Activated CD4-positive, alpha-beta T cell treated with anti-CD3 and anti-CD28 coated beads, Interleukin-10, Interleukin-2, amounts not matched to agents 100 ng/mL and 50 ng/mL, durations not matched to agents 16 hours and 8 hours (primary cell): ENCODE data around the gene GJA5.

Experiments used
- DNase-seq: peaks from one replicate; pipeline ENCODE4 v3.0.0-alpha.2; 2020

Gene GJA5

GRCh38 chr1:147760481-147761260, at the start of gene GJA5:
Gene GJA5 (minus strand): TSS chr1:147760602. CDS start chr1:147759238, 1,364 bp downstream.
- DNase-seq, result no peak

- DNase-seq, result no peak
Measured at GRCh38 chr1:147809236-147809635, 48.8 kb upstream of the GJA5 start.

DNA sequence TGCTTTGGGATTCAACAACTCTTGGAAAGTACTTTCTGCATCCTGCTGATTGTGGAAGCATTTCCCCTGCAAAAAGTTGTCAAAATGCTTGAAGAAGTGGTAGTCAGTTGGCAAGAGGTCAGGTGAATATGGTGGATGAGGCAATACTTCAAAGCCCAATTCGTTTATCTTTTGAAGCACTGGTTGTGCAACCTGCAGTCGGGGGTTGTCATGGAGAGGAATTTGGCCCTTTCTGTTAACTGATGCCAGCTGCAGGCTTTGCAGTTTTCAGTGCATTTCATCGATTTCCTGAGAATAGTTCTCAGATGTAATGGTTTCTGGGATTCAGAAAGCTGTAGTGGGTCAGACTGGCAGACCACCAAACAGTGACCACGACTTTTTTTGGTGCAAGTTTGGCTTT, 47.6 kb upstream of the GJA5 start:
- DNase-seq, result no peak

DNA sequence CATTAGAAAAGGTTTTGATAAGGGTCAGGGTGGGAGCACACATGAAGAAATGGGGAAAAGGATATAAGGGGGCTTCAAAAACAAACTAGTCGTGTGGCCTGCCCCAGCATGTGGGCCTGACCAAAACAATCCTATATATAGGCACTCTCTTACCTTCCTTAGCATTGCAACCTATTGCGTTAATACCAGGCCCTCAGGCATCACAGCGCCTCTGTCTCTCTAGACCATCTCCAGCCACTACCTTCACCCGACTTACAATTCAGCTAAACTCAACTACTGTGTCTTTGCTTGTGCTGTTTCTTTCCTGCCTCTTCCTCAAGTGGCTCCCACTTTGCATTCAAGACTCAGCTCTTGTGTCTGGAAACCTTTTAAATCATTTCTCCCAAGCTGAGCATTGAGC, 47.0 kb upstream of the GJA5 start:
- DNase-seq, result no peak

DNA sequence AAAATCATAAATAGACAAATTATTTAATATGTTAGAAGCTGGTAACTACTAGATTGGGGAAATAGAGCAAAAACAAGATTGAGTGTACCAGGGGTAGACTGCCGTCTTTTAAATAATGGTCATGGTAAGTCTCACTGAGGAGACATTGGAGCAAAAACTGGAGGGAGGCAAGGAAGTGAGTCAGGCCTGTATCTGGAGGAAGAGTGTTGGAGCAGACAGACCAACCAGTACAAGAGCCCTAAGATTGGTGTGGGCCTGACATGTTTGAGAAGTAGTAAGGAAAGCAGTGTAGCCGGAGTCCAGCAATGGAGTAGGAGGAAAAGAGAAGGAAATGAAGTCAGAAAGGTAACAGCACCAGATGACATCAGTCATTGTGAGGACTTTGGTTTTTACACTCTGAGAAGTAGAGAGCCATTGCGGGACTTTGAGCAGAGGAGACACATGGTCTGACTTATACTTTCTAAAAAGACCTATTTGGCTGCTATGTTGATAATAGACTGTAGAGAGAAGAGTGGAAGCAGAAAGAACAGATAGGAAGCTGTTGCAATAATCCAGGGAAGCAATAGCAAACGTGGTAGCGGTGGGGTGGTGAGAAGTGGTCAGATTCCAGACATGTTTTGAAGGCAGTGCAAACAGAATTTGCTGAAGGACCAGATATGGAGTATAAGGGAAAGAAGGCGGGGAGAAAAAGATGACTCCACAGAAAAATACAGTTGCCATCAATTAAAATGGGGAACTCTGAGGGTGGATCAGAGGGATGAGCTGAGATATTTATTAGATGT, 44.7 kb upstream of the GJA5 start:
- no peak for DNase-seq

DNA sequence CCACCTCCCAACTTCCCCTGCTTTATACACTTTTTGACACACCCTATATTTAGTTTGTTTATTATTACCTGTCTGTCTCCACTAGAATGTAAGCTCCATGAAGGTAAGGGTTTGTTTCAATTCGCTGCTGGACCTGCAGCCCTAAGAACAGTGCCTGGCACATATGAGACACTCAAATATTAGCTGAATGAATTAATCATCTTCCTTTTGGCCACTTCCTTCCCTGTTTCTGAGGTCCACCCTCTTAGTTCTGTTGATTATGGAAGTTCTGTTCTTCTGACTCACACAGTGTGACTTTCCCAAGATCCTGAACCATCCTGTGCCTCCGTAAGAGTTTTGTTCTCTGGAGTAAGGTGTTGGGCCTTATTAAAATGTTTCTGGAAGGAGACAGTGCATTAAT, 40.4 kb upstream of the GJA5 start:
- no peak for DNase-seq

- no peak for DNase-seq
Measured at GRCh38 chr1:147798731-147799130, 38.3 kb upstream of the GJA5 start.

DNA sequence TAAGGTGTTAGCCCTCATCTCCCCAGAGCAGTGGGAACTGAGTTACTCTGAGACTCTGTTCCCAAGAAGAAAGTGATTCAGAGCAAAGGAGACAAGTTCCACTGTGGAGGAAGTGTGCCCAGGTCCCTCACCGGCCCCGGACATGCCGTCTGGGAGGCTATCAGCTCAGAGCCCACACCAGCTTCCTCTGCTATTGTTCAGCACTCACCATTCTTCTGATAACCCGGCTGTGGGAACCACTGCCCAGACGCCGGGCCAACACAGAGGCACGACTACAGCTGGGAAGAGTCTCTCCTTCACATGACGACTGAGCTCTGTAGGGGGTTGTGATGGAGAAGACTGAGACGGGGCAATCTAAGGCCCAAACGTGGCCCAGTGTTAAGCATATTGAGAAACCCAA, 34.2 kb upstream of the GJA5 start:
- DNase-seq, result no peak

GRCh38 chr1:147791876-147792275, 31.5 kb upstream of the GJA5 start:
- DNase-seq, result no peak

DNA sequence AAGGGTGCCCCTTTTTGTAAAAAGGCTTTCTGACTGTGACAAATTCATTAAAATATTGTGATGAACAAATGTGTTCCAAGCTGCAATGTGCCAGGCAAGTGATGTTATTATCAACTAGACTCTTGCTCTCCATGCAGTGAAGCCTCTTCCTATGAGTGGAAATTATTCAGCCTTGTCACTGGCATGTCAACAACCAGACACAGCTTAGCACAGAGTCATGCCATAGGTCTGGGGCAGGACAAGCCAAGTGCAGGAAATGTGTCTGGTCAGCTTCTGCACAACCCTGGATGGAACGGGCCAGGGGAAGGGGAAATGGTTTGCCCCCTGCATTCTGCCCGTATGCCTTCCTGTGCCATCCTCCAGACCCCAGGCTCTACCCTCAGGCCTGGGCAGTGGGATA, 27.4 kb upstream of the GJA5 start:
- no peak for DNase-seq

GRCh38 chr1:147786536-147786935, 26.1 kb upstream of the GJA5 start:
- DNase-seq, result no peak

GRCh38 chr1:147785794-147786506, 25.5 kb upstream of the GJA5 start:
- no peak for DNase-seq

DNA sequence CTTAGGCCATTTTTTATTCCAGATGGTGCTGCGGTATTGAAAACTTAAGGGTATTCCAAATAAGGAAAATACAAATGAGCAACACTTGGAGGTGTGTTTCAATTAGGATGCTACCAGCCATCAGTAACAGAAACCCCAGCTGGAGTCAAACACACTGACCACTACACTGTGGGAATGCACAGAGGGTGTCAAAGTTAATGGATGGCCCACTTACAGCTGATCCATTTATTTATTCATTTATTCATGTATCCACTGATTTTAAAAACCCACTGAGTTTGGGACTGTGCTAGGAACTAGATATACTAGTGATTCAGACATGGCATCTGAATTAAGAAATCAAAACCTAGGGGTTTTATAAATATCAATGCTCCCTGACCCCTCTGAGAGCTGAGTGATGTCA, 24.5 kb upstream of the GJA5 start:
- no peak for DNase-seq

GRCh38 chr1:147781056-147781471, 20.7 kb upstream of the GJA5 start:
- DNase-seq, result no peak

DNA sequence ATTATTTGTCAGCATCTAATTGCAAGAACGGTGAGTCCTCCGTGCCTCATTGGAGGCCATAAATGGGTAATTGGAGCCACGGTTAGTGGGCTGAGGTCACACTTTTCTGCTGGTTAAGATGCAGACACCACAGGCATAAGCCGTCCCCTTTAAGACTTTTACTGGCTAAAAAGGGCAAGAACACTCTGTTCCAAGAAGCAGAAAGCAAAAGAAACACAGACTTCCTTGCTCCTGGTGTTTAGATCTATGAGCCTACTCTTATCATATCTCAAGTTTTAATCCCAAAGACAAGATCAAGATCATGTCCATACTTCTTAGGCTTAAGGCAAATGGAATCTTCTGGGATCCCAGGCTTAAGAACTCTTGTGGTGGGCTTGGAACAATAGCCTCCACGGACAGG, 17.3 kb upstream of the GJA5 start:
- DNase-seq, result no peak

DNA sequence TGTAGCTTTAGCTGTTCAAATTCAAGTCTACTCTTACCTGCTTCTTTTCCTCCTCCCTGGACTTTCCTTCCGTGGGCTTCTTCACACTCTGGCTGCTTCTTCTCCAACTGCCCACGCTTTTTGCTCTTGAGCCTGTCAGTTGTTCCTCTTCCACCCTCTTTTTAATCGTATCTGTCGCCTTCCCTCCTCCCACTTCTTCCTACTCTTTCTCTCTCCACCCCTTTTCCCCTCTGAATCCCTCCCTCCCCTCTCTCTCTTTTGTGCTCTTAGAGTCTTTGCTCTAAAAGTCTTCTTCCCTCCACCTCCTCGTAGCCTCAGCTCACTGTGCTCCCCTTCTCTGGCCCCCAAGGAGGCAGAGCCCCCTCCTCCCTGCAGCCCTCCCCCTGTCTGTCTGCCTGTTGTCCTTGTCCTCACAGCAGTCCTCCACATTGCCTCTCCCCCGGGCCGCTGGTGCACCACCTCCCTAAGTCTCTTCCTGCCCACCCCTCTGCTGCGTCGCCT, 12.9 kb upstream of the GJA5 start:
- DNase-seq, result no peak

DNA sequence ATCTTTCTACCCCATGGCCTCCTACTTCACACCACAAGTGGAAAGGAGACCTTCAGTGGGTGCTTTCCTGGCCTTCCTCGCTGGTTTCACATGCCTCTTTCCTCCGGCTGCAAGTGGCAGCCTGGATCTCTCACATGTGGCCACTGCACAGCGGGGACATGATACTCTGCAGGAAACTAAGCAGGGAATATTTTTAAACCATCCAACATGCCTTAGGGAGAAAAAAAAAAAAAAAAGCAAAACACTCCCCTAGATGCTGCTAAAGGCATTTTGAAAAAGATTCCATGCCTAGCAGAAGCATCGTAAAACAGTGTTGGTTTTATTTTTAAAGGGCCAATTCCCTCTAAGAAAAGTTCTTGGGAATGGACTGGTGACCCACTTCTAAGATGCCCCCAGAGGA, 12.2 kb upstream of the GJA5 start:
- no peak for DNase-seq

DNA sequence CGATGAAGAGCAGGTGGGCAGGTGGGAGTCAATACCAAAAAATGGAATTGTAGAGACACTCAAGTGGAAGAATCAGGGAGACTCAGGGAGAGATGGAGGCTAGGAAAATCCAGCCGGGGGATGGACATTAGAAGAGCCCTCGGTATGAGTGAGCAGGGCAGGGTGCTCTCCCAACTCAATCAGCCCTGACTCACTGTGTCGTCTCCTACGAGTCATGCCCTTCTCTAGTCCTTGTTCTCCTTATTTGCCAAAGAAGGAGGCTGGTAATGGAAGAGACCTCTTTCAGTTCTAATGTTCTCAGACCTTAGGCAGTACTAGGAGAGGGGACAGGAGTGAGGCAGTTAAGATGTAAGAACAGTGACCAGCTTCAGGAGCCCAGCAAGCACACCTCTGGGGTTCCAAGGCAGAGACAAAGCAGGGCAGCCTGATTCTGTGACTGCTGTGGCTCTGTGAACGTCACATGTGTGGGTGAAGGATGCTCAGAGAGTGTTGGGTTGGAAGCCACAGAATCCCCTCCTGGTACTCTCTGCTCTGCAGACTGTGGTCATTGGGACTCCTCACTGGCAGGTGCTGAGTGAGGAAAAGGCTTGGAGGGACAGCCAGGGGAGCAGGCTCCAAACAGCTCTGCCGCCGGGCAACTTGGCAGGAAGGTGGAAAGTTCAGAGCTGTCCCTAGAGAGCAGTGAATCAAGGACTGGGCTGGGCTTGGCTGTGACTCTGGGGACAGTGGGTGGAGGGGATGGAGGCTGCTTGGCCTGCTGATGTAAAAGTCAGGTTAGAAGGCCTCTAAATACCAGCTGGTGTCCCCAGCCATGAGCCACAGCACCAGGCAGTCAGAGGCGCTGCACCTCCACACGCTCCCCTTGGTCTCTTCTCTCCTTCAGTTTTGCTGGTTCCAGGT, 11.1 kb upstream of the GJA5 start:
- DNase-seq, result no peak

- DNase-seq, result no peak
Measured at GRCh38 chr1:147769106-147769505, 8.7 kb upstream of the GJA5 start.

- no peak for DNase-seq
Measured at GRCh38 chr1:147768582-147768981, 8.2 kb upstream of the GJA5 start.

DNA sequence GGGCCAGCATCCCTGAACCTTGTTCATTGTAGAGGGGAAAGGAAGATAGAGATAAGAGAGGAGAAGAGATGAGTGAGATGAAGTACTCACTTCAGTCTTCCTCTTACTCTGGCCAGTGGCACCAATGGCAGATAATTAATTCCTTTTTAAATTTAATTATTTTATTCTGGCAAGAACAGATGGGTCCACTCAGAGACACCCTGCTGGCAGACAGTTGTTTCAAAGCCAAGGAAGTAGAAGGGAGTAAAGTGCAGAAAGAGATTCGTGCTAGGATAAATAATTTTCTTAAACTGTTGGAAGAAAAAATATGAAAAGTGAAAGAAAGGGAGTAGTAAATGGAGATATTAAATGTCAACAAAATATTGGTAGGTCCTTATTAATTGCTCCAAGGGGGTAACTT, 7.7 kb upstream of the GJA5 start:
- DNase-seq, result no peak

DNA sequence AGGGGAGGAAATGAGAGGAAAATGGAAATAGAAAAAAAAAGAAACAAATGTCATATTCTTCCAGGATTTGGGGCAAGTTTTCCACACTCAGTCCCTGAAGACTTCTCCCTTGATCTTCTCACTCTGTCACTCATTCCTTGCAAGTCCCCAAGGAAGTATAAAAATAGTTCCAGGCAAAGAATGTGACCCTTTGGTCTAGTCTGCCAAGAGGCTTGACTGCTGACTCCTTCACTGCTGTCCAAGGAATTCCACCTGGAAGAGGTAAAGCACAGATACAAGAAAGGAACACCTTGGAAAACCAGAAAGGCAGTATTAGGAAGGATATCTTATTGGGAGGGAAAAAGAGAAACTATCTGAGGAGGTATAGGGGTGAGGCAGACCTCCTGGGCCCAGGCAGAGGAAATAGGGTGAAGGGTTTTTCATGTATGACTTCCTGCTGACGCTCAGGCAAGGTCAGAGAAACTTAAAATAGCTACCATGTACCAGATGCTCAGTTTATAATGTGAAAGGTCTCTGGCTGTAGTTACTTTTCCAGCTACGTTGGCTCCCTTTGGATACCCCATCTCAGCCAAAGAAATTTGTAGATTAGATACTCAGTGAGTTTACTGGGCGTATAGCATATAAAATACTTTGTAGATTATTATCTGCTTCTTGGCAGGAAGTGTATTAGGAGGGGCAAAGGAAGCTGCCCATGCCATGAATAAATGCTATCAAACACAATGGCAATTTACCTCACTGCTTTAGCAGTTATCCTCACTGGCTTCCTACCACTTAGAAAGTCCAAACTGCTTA, 2.0 kb upstream of the GJA5 start:
- DNase-seq, result no peak
